Measurements from ENCODE around the gene C8G. TPM values are rescaled to one million over a fixed set of nuclear protein-coding genes. Genes with fewer than 3 reads are reported as not detected.
A peak's percentile ranks its signal among the peaks of the same experiment; 100 is the strongest.

The C8G gene
- total RNA-seq, 4 donors from 2014 or later, result 4.3 to 7.9 (median 6.4) TPM; not detected in 1

DNA sequence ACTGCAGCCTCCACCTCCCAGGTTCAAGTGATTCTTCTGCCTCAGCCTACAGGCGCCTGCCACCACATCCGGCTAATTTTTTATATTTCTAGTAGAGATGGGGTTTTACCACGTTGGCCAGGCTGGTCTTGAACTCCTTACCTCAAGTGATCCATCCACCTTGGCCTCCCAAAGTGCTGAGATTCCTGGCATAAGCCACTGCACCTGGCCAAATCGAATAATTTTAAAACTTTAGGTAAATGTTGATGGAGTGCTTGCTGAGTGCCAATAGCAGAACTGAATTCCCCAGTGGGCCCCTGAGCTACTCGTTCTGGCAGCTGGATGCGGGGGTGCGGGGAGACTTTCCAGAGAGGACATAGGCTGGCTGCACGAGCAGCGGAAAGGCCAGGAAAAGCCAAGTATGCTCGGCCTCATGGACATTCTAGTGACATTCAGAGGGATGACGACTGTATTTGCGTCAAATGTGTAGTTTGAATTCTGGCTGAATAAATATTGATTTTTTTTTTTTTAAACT is 41.9 kb upstream of the C8G start:
- intact Hi-C loops (cut with DNase I; ENCODE audit: low total_unique reads) (no loop called here), in situ Hi-C loops (cut with MboI; ENCODE audit: low pct_ligation_motif_present in 1 of 4, low pct_unique_long_range_greater_than_20kb in 1 of 4, low sequenced_read_pairs in 3 of 4) (no loop called here)
- Histone ChIP-seq H3K4me3 (peak overlapping the region in 1 of 4 donors; percentile 2), H3K36me3 (peaks cover 0 to 1% (median under 1%) of the 10 kb centered on the region in 4 donors), H3K9me3 (no peaks in the 10 kb centered on the region), H3K27me3 (no peaks in the 10 kb centered on the region), H3K27ac (peak overlapping the region; percentile 84 to 93 (median 90)), H3K4me1 (peaks cover 32 to 61% (median 49%) of the 10 kb centered on the region in 4 donors)
- no peak for TF ChIP-seq EP300 (IDR thresholded peaks at IDR 0.05; ENCODE audit: low read depth)
- TF ChIP-seq POLR2A (IDR thresholded peaks at IDR 0.05), result no peak
- TF ChIP-seq, protein P1, sequence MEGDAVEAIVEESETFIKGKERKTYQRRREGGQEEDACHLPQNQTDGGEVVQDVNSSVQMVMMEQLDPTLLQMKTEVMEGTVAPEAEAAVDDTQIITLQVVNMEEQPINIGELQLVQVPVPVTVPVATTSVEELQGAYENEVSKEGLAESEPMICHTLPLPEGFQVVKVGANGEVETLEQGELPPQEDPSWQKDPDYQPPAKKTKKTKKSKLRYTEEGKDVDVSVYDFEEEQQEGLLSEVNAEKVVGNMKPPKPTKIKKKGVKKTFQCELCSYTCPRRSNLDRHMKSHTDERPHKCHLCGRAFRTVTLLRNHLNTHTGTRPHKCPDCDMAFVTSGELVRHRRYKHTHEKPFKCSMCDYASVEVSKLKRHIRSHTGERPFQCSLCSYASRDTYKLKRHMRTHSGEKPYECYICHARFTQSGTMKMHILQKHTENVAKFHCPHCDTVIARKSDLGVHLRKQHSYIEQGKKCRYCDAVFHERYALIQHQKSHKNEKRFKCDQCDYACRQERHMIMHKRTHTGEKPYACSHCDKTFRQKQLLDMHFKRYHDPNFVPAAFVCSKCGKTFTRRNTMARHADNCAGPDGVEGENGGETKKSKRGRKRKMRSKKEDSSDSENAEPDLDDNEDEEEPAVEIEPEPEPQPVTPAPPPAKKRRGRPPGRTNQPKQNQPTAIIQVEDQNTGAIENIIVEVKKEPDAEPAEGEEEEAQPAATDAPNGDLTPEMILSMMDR (IDR thresholded peaks at IDR 0.05), result no peak
- TF ChIP-seq POLR2AphosphoS5 (IDR thresholded peaks at IDR 0.05), result peak in 1 of 3 donors; percentile 17
- no peak for DNase-seq
- WGBS, 2 donors (ENCODE audit: low coverage in 1 of 2), result 40% methylated on average over 12 of the region's 12 CpGs; no CpG with 5 or more reads in 1 of the 2 donors

DNA sequence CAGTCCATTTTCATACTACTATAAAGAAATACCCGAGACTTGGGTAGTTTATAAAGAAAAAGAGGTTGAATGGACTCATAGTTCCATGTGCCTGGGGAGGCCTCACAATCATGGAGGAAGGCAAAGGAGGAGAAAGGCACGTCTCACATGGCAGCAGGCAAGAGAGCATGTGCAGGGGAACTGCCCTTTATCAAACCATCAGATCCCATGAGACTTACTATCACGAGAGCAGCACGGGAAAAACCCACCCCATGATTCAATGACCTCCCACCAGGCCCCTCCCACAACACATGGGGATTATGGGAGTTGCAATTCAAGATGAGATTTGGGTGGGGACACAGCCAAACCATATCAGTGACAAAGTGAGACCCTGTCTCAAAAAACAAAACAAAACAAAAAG is 38.8 kb upstream of the C8G start:
- H3K27ac ChIP-seq, result no peak overlapping the region
- WGBS, 2 donors (ENCODE audit: low coverage in 1 of 2), result 69 to 100% methylated on average over 1 to 4 of the region's 4 CpGs
- peaks cover 0 to 12% (median 5%) of the 10 kb centered on the region in 4 donors for H3K36me3 ChIP-seq
- intact Hi-C loops (cut with DNase I; ENCODE audit: low total_unique reads), result no loop called here
- in situ Hi-C loops (cut with MboI; ENCODE audit: low pct_ligation_motif_present in 1 of 4, low pct_unique_long_range_greater_than_20kb in 1 of 4, low sequenced_read_pairs in 3 of 4), result no loop called here
- no peak for DNase-seq
- H3K4me3 ChIP-seq, result no peak overlapping the region
- no peaks in the 10 kb centered on the region for H3K9me3 ChIP-seq
- TF ChIP-seq POLR2AphosphoS5 (IDR thresholded peaks at IDR 0.05) (no peak), POLR2A (IDR thresholded peaks at IDR 0.05) (no peak), EP300 (IDR thresholded peaks at IDR 0.05; ENCODE audit: low read depth) (no peak)
- TF ChIP-seq, protein P1 (IDR thresholded peaks at IDR 0.05), result no peak
- peaks cover 20 to 30% (median 28%) of the 10 kb centered on the region in 4 donors for H3K4me1 ChIP-seq
- no peaks in the 10 kb centered on the region for H3K27me3 ChIP-seq

DNA sequence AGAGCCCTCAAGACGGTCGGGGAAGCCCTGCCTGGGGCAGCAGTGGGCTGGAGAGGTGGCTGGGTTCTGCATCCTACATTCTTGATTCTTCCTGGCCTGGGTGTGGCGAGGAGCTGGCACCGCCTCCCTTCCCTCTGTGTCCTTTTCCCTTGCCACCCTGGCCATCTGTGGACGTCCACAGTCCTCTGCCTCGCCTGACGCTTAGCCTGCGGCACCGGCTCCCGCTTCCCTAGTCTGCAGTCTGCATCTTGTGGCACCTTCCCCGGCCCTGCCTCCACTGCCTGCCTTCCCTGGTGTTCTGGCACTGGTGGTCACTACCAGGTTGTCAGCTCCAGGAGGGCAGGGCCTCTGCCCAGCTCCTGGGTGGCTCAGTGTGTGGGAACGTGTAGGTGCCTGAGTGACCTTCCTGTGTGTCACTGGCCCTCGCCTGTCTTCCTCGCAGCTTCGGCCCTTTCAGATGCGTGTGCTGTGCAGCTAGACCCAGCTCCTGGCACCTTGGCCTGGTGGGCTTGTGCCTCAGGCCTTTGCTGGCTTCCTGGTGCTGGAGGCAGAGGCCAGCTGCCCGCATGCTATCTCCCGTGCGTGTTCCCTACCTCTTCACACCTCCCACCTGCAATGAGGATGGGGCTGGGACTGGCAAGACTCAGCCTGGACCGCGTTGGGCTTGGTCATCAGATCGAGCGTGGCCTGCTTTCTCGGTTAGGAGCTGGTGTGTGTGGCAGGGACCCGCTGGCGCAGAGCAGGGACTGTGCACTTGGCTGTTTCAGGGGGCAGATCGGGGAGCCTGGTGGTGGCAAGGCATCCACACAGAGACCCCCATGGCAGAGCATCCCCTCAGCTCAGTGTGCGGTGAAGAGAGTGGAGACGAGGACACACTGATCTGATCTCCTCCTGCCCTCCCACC is 37.8 kb upstream of the C8G start:
- H3K36me3 ChIP-seq, result peaks cover 0 to 12% (median 5%) of the 10 kb centered on the region in 4 donors
- TF ChIP-seq POLR2AphosphoS5 (IDR thresholded peaks at IDR 0.05), result no peak
- no peak for TF ChIP-seq EP300 (IDR thresholded peaks at IDR 0.05; ENCODE audit: low read depth)
- TF ChIP-seq, protein P1 (IDR thresholded peaks at IDR 0.05), result no peak
- no peak for TF ChIP-seq POLR2A (IDR thresholded peaks at IDR 0.05)
- intact Hi-C loops (cut with DNase I; ENCODE audit: low total_unique reads) (no loop called here), in situ Hi-C loops (cut with MboI; ENCODE audit: low pct_ligation_motif_present in 1 of 4, low pct_unique_long_range_greater_than_20kb in 1 of 4, low sequenced_read_pairs in 3 of 4) (no loop called here)
- H3K4me3 ChIP-seq, result no peak overlapping the region
- H3K27me3 ChIP-seq, result no peaks in the 10 kb centered on the region
- H3K9me3 ChIP-seq, result no peaks in the 10 kb centered on the region
- no peak overlapping the region for H3K27ac ChIP-seq
- H3K4me1 ChIP-seq, result peaks cover 10 to 20% (median 18%) of the 10 kb centered on the region in 4 donors
- DNase-seq, result no peak
- 92% methylated on average over 27 of the region's 29 CpGs; no CpG with 5 or more reads in 1 of the 2 donors for WGBS, 2 donors (ENCODE audit: low coverage in 1 of 2)

DNA sequence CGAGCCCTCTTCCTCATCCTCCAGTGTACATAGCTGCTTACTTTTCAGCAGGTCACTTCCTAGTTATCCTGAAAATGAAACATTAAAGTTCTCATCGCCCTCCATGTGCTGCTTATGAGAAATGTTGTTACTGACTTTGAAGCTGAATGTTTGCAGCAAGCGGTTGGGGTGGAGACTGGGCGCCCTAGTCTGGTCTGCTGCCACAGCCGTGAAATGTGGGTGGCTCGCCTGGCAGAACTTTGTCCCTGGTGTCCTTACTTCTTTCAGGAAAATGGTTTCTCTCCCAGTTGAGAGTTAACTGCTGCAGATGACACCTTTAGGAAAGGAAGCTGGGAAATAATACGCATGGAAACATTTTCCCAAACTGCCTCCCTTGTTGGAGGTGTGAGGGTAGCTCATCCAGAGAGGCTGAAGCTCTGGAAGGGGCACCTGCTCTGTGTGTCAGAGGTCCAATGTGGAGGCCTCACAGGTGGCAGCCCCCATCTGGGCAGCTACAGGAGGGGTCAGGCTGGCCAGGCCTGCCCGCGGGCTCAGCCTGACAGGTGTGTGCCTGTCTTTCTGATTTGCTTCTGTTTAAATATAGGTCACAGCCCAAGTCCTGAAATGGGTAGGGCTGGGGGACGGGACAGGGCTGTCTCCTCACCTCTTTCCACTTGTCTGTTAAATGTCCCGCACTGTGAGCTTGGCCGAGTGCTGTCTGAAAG is 34.7 kb upstream of the C8G start:
- peaks cover 0 to 19% (median 7%) of the 10 kb centered on the region in 4 donors for H3K36me3 ChIP-seq
- no peak overlapping the region for H3K27ac ChIP-seq
- H3K9me3 ChIP-seq, result no peaks in the 10 kb centered on the region
- peaks cover 0 to under 1% (median 0%) of the 10 kb centered on the region in 4 donors for H3K4me1 ChIP-seq
- no peak for DNase-seq
- H3K27me3 ChIP-seq, result no peaks in the 10 kb centered on the region
- in situ Hi-C loops (cut with MboI; ENCODE audit: low pct_ligation_motif_present in 1 of 4, low pct_unique_long_range_greater_than_20kb in 1 of 4, low sequenced_read_pairs in 3 of 4) (no loop called here), intact Hi-C loops (cut with DNase I; ENCODE audit: low total_unique reads) (no loop called here)
- TF ChIP-seq, protein P1 (IDR thresholded peaks at IDR 0.05), result no peak
- no peak for TF ChIP-seq POLR2A (IDR thresholded peaks at IDR 0.05)
- no peak for TF ChIP-seq EP300 (IDR thresholded peaks at IDR 0.05; ENCODE audit: low read depth)
- TF ChIP-seq POLR2AphosphoS5 (IDR thresholded peaks at IDR 0.05), result no peak
- 88 to 90% methylated on average over 4 to 12 of the region's 12 CpGs for WGBS, 2 donors (ENCODE audit: low coverage in 1 of 2)
- no peak overlapping the region for H3K4me3 ChIP-seq

All from transverse colon (tissue), 4 donors.